Activated T-cell treated with anti-CD3 and anti-CD28 coated beads for 24 hours (primary cell): ENCODE data around the gene RREB1.
"Not testable (repeated sequence)": the region's sequence is repeated elsewhere in the genome, so short reads cannot be mapped to it uniquely, and the experiment has no call there.

Source experiments
- DNase-seq: peaks from one replicate; pipeline ENCODE4 v3.0.0-alpha.2; 2020; ENCODE audit warnings: low read depth

The RREB1 gene

GRCh38 chr6:7143476-7143974 is 35.8 kb downstream of the RREB1 start:
- DNase-seq = no peak

- no peak for DNase-seq
Observed at GRCh38 chr6:7144872-7145584, 37.3 kb downstream of the RREB1 start.

DNA sequence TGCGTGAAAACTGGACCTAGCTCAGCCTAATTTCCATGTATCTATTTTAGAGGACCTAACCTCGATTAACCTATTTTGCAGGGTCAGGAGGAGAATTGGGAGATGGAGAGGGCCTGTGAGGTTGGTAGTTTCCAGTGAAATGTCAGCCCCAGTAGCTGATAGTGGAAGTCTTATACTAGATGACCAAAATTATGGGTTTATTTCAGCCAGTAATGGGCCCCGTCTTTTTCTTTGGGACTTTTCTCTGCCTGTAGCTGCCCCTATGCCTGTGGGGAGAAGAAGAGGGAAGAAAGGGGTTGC is 37.8 kb downstream of the RREB1 start:
- no peak for DNase-seq

DNA sequence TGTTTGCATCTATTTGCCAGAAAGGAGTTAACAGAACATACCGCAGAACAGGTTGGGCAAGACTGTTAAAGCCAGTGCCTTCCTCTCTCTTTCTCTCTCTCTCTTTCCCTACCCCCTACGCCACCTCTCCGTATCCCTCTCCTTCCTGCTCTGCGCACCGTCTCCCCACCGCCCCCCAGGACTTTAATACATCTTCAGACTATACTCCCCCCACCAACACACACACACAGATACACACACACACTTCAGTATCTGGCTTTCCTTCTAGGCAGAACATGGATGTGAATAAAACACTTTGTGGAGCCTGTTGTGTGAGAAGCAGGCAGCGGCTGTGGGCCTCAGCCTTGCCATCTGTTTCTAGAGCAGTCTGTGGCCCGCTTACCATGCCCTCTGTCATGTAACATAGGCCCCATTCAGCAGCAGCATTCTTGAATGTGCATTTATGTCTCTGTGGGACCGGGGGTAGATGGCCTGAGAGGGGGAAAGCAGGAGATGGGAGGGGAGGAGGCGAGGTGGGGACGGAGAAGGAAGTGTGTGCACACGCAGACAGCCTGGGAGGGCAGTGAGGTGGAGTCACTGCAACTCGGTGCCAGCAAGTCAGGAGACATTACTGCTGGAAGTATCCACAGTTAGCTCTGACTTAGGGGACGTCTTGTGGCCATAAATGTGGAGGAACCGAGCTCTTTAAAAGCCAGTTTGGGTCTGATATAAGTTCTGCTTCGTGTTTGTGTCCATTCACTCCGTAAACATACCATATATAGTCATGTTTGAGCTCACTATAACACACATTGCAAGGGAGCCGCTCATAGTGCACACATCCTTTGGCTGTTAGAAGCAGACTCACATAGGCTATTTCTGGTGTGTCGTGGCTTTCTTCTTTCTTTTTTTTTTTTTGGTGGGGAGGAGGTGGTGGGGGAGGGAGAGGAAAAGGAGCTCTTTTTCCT is 38.4 kb downstream of the RREB1 start:
- DNase-seq = no peak

GRCh38 chr6:7147051-7147671 is 39.4 kb downstream of the RREB1 start:
- DNase-seq = no peak

GRCh38 chr6:7148100-7148822 is 40.5 kb downstream of the RREB1 start:
- DNase-seq = no peak

- DNase-seq = no peak
Observed at GRCh38 chr6:7150381-7151064, 42.8 kb downstream of the RREB1 start.

DNA sequence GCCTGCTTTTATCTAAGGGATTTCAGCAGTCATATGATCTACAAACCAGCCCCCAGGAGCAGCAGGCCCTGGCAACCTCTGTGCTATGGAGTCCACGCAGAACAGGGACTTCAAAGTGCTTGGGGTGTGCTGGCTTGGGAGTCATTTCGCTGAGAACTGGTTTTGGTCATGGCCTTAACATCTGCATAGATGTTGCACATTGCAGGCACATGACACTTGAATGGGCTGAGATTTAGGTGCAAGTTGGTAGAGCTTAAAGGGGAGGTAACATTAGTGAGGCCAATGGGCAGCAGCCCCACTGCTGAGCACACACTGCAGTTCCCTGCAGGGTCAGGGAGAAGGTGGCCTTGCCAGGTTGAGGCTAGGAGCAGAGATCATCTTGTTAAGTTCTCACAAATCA is 43.6 kb downstream of the RREB1 start:
- DNase-seq = no peak

GRCh38 chr6:7152462-7152861 is 44.7 kb downstream of the RREB1 start:
- DNase-seq = no peak

GRCh38 chr6:7153789-7154188 is 46.0 kb downstream of the RREB1 start:
- DNase-seq = no peak

GRCh38 chr6:7154341-7155139 is 46.8 kb downstream of the RREB1 start:
- no peak for DNase-seq

- no peak for DNase-seq
Observed at GRCh38 chr6:7155871-7156579, 48.3 kb downstream of the RREB1 start.

DNA sequence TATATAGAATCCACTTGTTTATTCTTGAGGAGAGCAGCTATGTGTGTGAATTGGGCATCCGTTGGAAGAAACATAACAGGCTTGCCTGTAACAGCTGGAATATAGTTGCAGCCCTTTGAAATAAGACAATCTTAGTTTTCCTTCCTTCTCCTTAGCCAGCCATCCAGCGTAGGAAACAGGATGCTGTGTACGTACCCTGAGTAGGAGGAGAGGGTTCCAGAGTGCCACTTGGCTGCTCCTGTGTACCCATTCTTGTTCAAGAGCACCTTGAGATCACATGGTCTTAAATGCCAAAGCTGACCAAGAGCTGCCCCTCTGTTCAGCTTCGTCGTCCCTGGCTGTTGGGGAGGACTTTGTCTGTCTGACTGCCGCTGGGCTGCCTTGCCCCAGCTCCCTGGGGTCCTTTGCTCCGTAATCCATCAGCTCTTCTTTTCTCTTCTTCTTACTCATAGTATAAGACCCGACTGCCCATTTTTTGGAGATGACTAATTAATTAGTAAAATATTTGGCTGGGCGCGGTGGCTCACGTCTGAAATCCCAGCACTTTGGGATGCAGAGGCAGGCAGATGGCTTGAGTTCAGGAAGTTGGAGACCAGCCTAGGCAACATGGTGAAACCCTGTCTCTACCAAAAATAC is 49.0 kb downstream of the RREB1 start:
- no peak for DNase-seq

GRCh38 chr6:7157307-7157706 is 49.5 kb downstream of the RREB1 start:
- DNase-seq = not testable (repeated sequence)

GRCh38 chr6:7157752-7158616 is 50.2 kb downstream of the RREB1 start:
- no peak for DNase-seq

GRCh38 chr6:7159790-7160525 is 52.2 kb downstream of the RREB1 start:
- DNase-seq = no peak

- DNase-seq = no peak
Observed at GRCh38 chr6:7161253-7161623, 53.5 kb downstream of the RREB1 start.

DNA sequence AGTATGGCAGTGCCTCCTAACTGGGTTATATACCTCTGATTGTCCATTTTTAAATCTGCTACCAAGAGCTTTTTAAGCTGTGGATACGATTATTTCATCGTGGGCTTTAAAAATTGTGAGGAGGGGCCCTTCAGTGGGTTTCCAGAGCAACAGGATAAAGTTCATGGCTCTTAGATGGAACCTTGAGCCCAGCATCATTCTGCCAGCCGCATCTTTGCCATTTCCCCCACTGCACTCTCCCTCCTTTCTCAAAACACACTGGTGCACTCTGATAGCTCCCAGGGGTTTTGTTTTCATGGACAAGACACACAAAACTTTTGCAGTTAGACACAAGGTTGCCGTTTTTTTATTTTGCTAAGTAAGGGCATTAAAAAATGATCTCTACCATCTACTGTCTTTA is 54.1 kb downstream of the RREB1 start:
- no peak for DNase-seq
